GM08714 (cell line): ENCODE data around the gene KCNH5.

Experiments
- H3K4me3 ChIP-seq: fragments of 200-500 bp; sonication (Bioruptor generic); 2 replicates; pipeline ENCODE4 v1.5.1; 2014; ENCODE audit warnings: mild to moderate bottlenecking, low read length, inconsistent platforms
- ZNF274 ChIP-seq: IDR thresholded peaks from 2 replicates; pipeline ENCODE4 v1.6.1; 2012; ENCODE audit warnings: mild to moderate bottlenecking, low read depth, low read length

Gene KCNH5, protein sequence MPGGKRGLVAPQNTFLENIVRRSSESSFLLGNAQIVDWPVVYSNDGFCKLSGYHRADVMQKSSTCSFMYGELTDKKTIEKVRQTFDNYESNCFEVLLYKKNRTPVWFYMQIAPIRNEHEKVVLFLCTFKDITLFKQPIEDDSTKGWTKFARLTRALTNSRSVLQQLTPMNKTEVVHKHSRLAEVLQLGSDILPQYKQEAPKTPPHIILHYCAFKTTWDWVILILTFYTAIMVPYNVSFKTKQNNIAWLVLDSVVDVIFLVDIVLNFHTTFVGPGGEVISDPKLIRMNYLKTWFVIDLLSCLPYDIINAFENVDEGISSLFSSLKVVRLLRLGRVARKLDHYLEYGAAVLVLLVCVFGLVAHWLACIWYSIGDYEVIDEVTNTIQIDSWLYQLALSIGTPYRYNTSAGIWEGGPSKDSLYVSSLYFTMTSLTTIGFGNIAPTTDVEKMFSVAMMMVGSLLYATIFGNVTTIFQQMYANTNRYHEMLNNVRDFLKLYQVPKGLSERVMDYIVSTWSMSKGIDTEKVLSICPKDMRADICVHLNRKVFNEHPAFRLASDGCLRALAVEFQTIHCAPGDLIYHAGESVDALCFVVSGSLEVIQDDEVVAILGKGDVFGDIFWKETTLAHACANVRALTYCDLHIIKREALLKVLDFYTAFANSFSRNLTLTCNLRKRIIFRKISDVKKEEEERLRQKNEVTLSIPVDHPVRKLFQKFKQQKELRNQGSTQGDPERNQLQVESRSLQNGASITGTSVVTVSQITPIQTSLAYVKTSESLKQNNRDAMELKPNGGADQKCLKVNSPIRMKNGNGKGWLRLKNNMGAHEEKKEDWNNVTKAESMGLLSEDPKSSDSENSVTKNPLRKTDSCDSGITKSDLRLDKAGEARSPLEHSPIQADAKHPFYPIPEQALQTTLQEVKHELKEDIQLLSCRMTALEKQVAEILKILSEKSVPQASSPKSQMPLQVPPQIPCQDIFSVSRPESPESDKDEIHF

GRCh38 chr14:63045234-63045611, at the start of gene KCNH5:
KCNH5 (minus strand) TSS chr14:63045458; CDS start chr14:63045186, 272 bp downstream.
- no peak for TF ChIP-seq ZNF274
- no peak within 1 kb of the TSS for H3K4me3 ChIP-seq

DNA sequence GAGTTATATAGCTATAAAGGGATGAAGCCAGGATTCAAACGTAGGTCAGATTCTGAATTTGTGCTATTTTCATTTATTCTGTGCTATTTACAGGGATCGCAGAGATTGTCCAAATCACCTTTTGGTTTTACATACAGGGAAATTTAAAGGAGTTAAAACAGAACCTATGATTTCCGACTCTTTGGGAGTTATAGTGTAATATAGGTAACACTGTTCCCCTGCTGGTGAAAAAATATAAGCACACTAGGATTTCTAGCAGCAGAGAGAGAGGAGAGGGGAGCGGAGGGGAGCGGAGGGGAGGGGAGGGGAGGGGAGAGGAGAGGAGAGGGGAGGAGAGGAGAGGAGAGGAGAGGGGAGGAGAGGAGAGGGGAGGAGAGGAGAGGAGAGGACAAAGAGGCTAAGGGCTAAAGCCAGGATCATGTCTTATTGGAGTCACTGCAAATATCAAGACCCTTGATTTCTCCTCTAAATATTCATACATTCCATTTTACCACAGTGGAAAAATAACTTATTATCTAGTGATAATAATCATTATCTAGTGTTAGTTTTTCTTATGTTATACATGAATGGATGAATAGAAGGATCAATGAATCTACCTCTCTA, 46.2 kb upstream of the KCNH5 start:
- TF ChIP-seq ZNF274, result no peak
- no peak overlapping the region for H3K4me3 ChIP-seq

- no peak for TF ChIP-seq ZNF274
- H3K4me3 ChIP-seq, result no peak overlapping the region
Observed at GRCh38 chr14:63088865-63089264, 43.6 kb upstream of the KCNH5 start.

GRCh38 chr14:63078569-63078968, 33.3 kb upstream of the KCNH5 start:
- no peak for TF ChIP-seq ZNF274
- no peak overlapping the region for H3K4me3 ChIP-seq

DNA sequence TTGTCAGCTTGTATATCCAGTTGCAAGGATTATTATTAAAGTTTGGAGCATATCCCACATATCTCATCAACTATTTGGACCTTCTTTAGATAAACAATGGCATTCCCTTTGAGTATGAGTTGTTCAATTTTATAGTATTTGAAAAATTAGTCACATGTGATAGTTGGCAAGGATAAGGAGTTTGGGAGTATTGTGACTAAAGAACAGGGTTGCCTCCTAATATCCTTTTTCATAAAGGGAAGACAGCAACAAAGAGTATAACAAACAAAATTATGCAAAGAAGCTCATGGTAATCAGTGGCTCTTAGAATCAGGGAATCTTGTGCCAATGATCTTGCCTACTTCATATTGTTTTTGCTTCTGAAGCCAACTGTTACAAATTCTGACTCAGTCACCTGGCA, 31.2 kb upstream of the KCNH5 start:
- H3K4me3 ChIP-seq, result no peak overlapping the region
- no peak for TF ChIP-seq ZNF274

- TF ChIP-seq ZNF274, result no peak
- no peak overlapping the region for H3K4me3 ChIP-seq
Observed at GRCh38 chr14:63055631-63056030, 10.4 kb upstream of the KCNH5 start.

- no peak overlapping the region for H3K4me3 ChIP-seq
- no peak for TF ChIP-seq ZNF274
Observed at GRCh38 chr14:63051992-63052391, 6.7 kb upstream of the KCNH5 start.

DNA sequence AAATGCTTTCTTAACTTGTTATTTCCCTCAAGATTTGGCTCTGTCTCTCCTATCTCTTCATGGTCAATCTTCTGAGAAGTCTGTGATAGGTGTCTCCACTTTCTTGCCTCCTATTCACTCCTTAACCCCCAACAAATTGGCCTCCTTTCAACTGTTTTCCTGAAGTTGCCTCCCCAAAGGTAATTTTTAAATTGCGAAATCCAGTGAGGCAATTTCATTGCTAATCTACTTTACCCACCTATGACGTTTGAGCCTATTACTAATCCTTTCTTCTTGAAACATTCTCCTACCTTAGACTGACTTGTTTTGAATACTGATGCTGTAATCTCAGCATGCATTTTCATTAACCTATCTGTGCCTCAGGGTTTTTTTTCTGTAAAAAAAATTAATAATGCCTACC, 6.0 kb upstream of the KCNH5 start:
- no peak for TF ChIP-seq ZNF274
- no peak overlapping the region for H3K4me3 ChIP-seq

GRCh38 chr14:63050694-63051093, 5.4 kb upstream of the KCNH5 start:
- no peak for TF ChIP-seq ZNF274
- H3K4me3 ChIP-seq, result no peak overlapping the region

GRCh38 chr14:63046339-63047268, 1.3 kb upstream of the KCNH5 start:
- TF ChIP-seq ZNF274, result no peak
- no peak overlapping the region for H3K4me3 ChIP-seq

DNA sequence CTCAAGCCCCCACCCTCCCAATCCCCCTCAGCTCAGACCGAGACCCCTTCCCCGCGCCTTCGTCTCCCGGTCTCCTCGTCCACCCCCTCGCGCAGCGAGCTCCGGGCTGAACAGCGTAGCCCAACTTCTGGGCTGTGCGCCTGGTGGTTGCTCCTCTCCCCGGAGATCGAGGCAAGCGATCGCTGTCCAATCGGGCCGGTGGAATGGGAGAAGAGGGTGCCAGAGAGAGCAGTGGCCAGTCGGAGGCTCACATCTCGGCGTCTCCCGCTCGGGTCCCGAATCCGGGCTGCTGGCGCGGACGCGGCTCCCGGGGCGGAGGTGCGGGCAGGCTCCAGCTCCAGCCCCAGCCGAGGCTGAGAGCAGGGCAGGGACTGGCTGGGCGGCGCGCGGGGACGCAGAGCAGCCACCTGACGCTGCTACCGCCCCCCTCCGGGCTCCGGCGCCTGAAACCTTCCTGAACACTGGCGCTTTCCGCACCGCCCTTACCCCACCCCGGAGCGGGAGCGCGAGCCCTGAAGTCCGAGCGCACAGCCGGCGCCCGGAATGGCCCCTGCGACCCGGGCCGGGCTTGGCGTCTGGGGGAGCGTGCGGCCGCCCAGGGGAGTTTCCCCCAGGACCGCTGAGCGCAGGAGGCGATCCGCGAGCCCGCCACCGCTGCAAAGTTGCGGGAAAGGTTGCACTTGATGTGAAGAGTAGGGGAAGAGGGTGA, 508 bp upstream of the KCNH5 start:
- TF ChIP-seq ZNF274, result no peak
- no peak overlapping the region for H3K4me3 ChIP-seq

- no peak overlapping the region for H3K4me3 ChIP-seq
- TF ChIP-seq ZNF274, result no peak
Observed at GRCh38 chr14:63039866-63040265, 5.4 kb downstream of the KCNH5 start.

- TF ChIP-seq ZNF274, result no peak
Observed at GRCh38 chr14:63032641-63033040, 12.6 kb downstream of the KCNH5 start.

More at GRCh38 chr14:63032641-63033040, 12.6 kb downstream of the KCNH5 start:
- no peak overlapping the region for H3K4me3 ChIP-seq
